HFF-Myc (cell line): Measurements from ENCODE around the gene SETD3.

Experiments
- DNase-seq: peaks from one replicate; pipeline ENCODE4 v3.0.0-alpha.2; 2011; ENCODE audit warnings: low read depth; ENCODE audit errors: extremely low read depth
- H3K4me3 ChIP-seq: replicated peaks from 2 replicates; pipeline ENCODE4 v1.5.1; 2011; ENCODE audit warnings: low read depth, mild to moderate bottlenecking, control low read depth, low read length
- TF ChIP-seq, protein P1 (sequence below): IDR thresholded peaks from 2 replicates; pipeline ENCODE4 v1.5.1; 2012; ENCODE audit warnings: mild to moderate bottlenecking, low read depth, low read length, control low read depth; ENCODE audit errors: missing control alignments

SETD3 gene

DNA sequence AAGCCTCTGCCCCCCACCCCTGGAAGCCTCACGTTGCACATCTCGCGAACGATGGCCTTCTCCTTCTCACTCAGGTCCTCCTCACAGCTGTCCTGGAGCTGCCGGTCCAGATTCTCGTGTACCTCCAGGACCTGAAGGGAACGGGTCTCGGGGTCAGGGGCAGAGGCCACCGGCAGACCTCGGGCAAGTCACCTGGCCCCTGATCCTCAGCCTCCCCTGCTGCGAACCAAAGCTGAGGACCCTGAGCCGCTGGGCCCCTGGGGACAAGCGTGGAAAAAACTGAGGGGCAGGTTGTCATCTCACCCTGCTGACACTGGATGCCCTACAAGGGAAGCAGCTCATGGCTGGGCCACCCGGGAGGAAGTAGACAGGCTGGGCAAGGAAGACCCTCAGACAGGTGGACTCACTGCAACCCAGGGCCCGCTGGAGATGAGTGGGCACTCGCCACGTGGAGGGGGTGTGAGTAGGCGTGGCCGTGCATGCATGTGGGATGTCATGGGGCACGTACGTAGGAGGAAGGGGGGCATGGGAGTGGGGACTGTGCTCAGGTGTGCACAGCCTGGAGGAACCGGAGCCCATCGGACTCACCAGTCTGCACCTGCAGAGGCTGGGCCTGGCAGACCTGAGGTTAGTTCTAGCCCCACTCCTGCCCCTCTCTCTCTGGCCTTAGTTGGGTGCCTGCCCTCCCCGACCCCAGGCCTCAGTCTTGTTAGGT lies 35.7 kb upstream of the SETD3 start:
- no peak overlapping the region for H3K4me3 ChIP-seq
- TF ChIP-seq, protein P1, sequence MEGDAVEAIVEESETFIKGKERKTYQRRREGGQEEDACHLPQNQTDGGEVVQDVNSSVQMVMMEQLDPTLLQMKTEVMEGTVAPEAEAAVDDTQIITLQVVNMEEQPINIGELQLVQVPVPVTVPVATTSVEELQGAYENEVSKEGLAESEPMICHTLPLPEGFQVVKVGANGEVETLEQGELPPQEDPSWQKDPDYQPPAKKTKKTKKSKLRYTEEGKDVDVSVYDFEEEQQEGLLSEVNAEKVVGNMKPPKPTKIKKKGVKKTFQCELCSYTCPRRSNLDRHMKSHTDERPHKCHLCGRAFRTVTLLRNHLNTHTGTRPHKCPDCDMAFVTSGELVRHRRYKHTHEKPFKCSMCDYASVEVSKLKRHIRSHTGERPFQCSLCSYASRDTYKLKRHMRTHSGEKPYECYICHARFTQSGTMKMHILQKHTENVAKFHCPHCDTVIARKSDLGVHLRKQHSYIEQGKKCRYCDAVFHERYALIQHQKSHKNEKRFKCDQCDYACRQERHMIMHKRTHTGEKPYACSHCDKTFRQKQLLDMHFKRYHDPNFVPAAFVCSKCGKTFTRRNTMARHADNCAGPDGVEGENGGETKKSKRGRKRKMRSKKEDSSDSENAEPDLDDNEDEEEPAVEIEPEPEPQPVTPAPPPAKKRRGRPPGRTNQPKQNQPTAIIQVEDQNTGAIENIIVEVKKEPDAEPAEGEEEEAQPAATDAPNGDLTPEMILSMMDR: no peak
- DNase-seq: no peak

DNA sequence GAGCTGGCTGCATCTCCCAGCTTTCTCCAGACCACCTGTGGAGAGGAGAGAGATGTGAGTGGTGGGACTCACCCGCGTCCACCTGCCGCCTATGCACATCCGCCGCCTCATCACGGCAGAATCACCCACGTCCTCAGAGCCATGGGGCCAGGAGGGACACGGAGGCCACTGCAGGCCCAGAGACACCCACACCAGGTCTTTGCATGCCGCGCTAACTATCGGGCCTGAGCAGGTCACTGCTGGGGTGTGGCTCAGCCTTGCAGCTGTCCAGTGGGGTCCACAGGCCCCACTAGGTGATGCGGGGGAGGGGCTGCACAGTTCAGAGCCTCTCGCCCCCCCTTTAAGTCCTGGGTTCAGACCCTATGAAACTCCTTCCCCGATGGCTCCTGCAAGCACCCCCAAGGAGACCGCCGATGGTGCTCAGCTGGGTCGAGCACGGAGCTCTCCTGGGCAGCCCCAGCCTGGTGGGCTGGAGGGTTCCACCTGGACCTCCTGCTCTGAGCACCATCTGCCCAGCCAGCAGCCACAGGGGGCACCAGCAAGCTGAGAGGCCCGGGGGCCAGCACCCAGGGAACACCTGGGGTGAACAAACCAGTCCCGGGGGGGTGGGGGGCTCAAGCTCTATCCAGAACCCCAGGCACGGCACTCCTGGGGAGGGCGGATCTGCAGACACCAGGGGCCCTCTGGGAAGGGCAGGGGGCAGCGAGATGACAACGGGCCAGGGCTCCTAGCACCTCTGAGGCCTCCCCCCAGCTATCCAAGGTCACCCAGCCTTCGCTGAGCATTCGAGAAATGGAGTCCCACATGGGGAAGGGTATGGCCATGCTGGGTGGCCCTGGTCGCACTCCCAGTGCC lies 34.9 kb upstream of the SETD3 start:
- TF ChIP-seq, protein P1: no peak
- no peak overlapping the region for H3K4me3 ChIP-seq
- no peak for DNase-seq

DNA sequence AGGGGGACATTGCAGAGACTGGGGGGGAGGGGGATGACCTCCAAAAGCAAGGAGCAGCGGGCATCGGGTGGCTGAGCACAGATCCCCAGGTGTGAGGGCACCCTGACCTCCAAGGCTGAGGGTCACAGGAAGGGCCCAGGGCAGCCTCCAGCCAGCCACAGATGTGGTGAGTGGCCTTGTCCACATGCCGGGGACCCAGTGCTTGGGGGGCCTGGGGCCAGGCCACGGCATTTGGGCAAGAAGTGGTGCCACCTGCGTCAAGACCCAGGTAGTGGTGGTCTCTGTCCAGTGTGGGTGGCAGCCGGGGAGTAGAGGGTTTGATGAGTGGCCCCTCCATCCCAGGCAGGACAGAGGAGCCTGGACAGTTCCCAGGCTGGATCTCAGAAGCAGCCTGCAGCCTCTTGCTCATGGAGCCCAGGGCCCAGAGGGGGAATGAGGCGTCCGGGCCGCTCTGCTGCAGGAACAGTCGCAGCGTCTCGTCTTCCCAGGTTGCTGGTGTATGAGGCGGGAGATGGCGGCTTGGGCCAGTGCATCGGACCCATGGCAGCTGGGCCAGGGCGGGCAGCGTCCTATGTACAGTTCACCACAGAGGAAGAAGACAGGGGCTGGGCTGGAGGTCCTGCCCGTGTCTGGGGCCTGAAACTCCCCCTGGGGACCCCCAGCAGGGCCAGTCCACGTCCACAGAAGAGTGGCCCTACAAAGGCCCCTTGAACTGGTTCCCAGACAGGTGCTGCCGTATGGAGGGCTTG lies 34.1 kb upstream of the SETD3 start:
- no peak overlapping the region for H3K4me3 ChIP-seq
- no peak for DNase-seq
- TF ChIP-seq, protein P1: no peak

DNA sequence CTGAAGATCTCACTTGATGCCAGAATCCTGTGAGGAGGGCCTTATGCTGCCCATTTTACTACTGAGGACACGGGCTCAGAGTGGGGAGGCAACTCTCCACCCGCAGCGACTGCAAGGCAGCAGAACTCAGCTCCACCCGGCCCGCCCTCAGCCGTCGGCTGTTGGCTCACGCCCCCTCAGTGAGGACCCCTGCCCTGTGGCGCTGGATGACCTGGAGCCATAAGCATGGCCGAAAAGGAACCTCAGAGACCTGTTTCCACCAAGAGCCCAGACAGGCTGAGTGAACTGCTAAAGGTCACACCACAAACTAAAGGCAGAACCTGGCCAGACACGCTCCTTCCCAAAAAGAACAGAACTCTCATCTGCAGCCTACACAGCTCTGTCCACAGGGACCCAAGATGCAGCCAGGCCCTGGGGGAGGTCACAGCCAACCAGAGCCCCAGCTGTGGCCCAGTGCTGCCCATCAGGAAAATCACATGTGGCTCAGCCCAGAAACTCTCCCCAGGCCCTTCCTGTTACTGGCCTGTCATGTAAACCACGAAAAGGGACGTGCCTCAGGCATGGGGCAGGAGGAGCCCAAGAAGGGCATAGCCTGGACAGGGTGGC lies 33.4 kb upstream of the SETD3 start:
- TF ChIP-seq, protein P1: no peak
- no peak overlapping the region for H3K4me3 ChIP-seq
- no peak for DNase-seq

DNA sequence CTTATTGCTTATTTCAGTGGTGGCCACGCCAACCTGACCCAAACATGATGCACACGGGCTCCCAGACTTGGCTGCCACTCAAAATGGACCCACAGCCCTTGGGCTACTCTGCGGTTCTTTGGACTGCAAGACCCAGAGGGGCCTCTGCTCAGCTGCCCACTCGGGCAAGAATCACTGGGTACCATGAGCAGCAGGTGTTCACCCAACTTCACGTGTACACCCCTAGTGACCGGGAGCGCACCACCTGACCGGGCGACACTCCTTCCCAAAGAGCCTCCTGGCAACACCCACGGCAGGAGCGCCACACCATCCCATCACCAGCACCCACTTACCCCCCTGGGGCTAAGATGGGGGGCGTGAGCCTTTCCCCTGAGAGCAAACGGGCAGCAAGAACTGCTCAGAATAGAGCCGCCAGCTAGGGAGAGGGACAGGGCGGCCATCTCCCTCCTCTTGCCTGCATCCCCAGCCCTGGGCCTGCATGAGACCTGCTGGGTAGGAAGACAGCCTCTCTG lies 32.6 kb upstream of the SETD3 start:
- no peak for DNase-seq
- H3K4me3 ChIP-seq: no peak overlapping the region
- TF ChIP-seq, protein P1: no peak

DNA sequence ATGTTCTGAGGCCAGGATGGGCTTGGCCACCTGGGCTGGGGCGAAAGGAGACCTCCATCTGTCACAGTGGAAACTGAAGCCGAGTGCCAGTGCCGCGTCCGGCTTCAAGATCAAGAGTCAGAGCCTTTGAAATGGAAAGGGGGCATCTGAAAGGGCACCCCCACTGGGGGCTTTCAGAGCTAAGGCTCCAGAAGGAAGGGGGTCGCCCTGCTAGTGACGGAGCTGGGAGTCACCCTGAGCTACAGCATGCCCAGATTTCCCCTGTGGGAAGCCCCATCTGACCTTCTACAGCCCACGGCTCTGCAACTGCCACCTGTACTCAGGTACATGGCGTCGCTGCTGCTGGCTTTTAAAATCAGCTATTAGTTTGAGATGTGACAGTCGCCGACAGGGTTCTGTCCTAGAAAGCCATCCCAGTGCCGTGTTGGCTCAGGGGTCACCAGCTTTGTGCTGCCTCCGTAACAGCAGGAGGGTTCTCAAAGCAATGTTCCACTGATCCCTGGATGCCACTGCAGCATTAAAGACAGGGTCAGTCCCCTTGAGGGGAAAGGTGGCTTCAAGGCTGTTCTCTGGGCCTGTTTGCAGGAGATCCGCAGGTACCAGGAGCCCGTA lies 32.0 kb upstream of the SETD3 start:
- H3K4me3 ChIP-seq: no peak overlapping the region
- DNase-seq: no peak
- TF ChIP-seq, protein P1: no peak
